Renal pelvis (tissue), 12 donors: ENCODE measurements around the gene PLA2G4A. TPM values are rescaled to one million over a fixed set of nuclear protein-coding genes. Genes with fewer than 3 reads are reported as not detected.

Source experiments
- DNase-seq: peaks from one replicate; pipeline ENCODE4 v3.0.0-alpha.2; 2013
- long read RNA-seq, 16 experiments: transcript quantifications; one replicate each; lab custom pipeline, GENCODE V29; 2026
- polyA plus RNA-seq, 3 donors: library from polyadenylated mRNA; unstranded; fragments of 120-200 nt; gene quantifications; one replicate each; pipeline ENCODE4 v1.2.1, GENCODE V29; 2013; ENCODE audit not compliant: insufficient read length in 3 of 3

Gene PLA2G4A
- polyA plus RNA-seq, result 1 to 10 TPM; 4.6 to 8.5 (median 8.3) TPM
- long read RNA-seq, donor 1, result 0 reads
- long read RNA-seq, donor 2, partial matches to known transcripts, result 0 of 1 reads
- long read RNA-seq, donor 2, other reads (novel, unspliced or antisense), result 0 of 1 reads
- long read RNA-seq, donor 3, partial matches to known transcripts, result 0 of 1 reads
- long read RNA-seq, donor 3, other reads (novel, unspliced or antisense), result 0 of 1 reads
- long read RNA-seq, donor 4, partial matches to known transcripts, result 8 of 8 reads
- long read RNA-seq, donor 4, other reads (novel, unspliced or antisense), result 0 of 8 reads
- long read RNA-seq, donor 5, result 0 reads
- long read RNA-seq, donor 6, partial matches to known transcripts, result 0 of 1 reads
- long read RNA-seq, donor 6, other reads (novel, unspliced or antisense), result 0 of 1 reads
- long read RNA-seq, donor 7, partial matches to known transcripts, result 0 of 2 reads
- long read RNA-seq, donor 7, other reads (novel, unspliced or antisense), result 0 of 2 reads
- long read RNA-seq, donor 8, partial matches to known transcripts, result 0 of 1 reads
- long read RNA-seq, donor 8, other reads (novel, unspliced or antisense), result 0 of 1 reads
- long read RNA-seq, donor 9, result 0 reads
- long read RNA-seq, donor 10, result 0 reads
- long read RNA-seq, donor 11, result 0 reads
- long read RNA-seq, donor 12, partial matches to known transcripts, result 7 of 8 reads
- long read RNA-seq, donor 12, other reads (novel, unspliced or antisense), result 0 of 8 reads
- long read RNA-seq, donor 13, result 0 reads
- long read RNA-seq, donor 14, result 0 reads
- long read RNA-seq, donor 15, partial matches to known transcripts, result 5 of 7 reads
- long read RNA-seq, donor 15, other reads (novel, unspliced or antisense), result 0 of 7 reads
- long read RNA-seq, donor 16, partial matches to known transcripts, result 0 of 1 reads
- long read RNA-seq, donor 16, other reads (novel, unspliced or antisense), result 0 of 1 reads

DNA sequence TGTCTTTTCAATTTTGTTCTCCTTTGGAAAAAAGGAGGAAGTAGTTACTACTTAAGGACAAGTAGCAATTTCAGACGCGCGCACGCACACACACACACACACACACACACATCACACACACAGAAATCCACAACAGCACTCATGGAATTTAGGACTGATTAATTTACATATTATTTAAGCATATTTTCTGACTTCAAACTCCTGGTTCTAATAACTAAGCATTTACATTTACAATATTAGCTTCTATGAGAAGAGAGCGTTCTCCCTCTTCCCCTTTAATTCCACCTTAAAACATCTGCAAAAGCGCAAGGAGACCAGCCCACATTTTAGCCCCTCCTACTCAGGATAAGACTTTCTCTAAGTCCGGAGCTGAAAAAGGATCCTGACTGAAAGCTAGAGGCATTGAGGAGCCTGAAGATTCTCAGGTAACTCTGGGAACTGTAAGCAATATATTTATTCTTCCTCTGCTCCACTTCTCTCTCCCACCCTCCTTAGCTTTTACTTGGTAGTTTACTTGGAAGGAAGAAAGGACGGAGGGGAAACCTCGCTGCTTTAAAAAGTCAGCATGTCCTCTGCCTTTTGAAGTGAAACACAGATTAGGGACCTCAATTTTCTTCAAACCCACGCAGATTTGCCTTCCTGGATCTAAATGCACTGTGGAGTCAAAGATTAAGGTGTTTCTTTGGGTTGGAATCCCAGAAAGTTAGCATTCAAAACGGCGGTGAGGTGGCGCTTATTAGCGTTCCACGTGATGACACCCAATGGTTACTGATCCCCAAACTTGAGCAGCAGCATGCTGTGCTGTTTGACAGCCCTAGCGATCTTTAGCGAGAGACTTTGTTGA lies at the start of gene PLA2G4A:
Gene PLA2G4A, plus strand, starts transcription at position 339 of the 844 bp plus-strand sequence. CDS start 25,406 bp downstream, outside the sequence.
- peak; percentile 56 for DNase-seq

DNA sequence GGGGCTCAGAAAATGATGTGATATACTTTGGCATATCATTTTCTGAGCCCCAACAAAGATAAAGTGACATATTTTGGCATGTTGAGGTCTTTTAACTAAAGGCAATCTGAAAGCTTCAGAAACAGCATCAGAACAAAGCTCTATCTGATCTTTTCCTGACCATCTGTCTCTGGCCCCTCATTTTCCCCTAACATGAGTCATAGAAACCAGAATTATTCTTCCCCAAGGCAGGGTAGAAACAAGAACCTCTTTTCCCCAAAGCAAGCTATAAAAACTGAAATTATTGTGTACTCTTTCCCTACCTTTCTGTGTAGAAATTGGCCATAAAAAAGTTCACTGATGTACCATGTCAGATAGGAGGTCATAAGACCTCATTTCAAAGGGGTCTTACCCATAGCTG lies 48.7 kb upstream of the PLA2G4A start:
- no peak for DNase-seq

DNA sequence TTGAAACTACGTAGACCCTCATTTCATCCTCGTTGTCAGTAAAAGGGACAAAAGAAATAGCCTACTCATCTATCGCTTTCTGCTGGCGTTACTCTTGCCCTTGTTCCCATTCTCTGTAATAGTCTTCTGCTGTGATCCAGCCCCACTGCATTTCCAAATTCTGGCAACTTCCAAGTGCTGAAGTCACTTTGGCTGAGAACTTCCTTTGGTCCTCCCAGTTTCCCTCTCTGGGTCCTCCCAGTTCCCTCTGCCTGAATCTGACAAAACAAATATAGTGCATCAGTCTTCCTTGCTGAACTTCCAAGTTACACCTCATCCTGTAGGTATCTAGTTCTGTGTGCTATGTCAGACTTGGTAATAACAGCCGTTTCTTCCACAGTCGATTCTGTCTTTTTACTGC lies 47.0 kb upstream of the PLA2G4A start:
- no peak for DNase-seq

DNA sequence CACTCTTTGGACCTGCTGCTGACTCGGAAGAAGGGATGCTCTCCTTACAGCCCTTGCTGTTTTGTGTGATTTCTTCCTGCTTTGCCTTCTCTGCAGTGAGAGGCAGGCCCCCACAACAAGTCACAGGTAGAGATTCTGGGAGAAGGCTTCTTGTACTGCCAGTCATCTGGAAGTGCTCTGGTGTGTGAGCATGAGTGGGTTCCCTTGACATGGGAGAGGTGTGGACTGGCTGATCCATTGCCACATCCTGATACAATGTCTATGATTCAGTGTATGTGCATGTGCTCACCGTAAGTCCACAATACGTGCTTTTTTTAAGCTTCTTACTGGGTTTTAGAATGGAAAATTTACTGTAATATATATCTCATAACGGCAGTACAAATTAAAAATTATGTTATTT lies 46.0 kb upstream of the PLA2G4A start:
- no peak for DNase-seq

DNA sequence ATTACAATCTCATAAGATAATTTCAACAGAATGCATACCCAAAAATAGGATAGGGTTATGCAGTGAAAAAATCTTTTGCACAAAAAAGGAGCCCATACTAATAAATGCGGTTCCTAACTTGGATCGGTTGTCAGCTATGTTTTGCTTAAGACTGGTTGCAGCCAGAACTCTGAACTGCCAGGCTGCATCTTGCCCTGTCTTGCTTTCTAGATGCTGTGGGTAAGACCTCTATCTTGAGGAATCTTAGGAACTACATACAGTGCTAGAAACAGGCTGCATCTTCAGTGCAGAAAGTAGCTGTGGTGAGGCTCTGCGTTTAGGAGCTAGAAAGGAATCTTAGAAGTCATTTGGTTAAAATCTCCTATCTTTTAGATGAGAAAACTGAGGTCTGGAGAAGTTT lies 45.6 kb upstream of the PLA2G4A start:
- no peak for DNase-seq

DNA sequence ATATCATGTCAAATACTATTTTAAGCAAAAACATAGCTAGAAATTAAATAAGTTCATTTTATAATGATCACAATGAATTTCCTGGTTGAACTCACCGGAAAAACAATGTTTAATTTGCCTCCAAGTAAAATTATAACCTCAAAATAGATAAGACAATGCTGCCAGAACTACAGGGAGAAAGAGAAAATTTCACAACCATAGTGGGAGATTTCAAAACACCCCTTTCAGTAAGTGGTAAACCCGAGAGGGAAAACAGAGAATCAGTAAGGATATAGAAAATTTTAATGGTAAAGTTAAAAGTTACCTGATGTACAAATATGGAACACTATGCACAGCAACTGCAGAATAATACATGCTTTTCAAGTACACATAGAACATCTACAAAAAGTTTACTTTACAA lies 43.2 kb upstream of the PLA2G4A start:
- DNase-seq, result no peak

GRCh38 chr1:186790101-186790500 lies 38.6 kb upstream of the PLA2G4A start:
- DNase-seq, result no peak

GRCh38 chr1:186792870-186793581 lies 35.7 kb upstream of the PLA2G4A start:
- no peak for DNase-seq

GRCh38 chr1:186793582-186793927 lies 35.2 kb upstream of the PLA2G4A start:
- no peak for DNase-seq

GRCh38 chr1:186798960-186799688 lies 29.6 kb upstream of the PLA2G4A start:
- DNase-seq, result no peak

- DNase-seq, result no peak
Measured at GRCh38 chr1:186799689-186800054, 29.1 kb upstream of the PLA2G4A start.

DNA sequence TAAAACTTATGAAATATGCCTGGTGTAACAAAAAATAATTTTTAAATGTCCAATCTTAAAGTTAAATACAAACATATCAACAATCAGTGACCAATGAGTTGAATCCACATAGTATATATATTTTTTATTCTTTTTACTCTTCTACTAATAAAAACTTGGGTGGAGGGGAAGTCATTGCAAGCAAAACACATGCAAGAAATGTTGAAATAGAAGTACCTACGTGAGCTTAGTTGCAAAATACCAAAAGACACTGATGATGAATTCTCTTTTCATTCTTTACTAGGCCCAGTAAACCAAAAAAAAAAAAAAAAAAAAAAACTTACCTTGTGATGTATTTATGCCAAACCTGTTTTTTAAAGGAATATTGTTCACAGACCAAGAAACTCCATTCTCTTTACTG lies 26.4 kb upstream of the PLA2G4A start:
- no peak for DNase-seq

GRCh38 chr1:186804679-186805078 lies 24.1 kb upstream of the PLA2G4A start:
- DNase-seq, result no peak

DNA sequence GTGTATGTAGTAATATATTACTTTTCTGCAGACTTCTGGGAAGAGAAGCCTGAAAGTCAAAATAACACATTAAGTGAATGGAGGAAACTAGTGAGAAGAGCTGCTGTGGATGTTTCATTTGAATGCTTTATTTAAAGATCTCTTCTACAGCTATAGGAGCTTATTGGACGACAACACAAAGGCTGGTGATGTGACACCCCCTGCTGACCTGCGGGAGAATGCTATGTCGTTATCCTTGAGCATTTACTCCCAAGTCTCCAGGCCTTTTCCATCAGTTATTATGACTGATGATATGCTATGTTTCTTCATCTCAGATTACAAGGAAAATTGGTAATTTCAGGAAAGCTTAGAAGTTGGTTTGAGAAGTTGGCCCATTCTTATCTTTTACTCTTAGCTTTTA lies 22.3 kb upstream of the PLA2G4A start:
- no peak for DNase-seq

DNA sequence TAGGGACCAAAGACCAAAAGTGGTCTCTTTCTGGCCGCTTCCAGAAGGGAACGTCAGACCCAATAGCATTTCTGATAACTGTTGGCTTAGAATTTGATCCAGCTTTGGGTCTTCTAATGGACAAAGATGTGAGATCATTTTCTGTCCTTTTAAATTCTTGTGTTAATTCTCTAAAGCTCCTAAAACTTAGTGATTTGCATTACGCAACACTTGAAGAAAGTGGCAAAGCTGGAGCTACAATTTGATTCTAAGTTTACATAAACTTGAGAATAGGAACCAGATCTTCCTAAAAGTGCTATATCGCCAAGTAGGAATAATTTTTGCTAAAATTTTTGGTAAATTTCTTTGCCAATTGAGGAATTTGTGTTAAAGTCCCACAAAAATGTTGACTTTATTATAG lies 21.6 kb upstream of the PLA2G4A start:
- no peak for DNase-seq

- no peak for DNase-seq
Measured at GRCh38 chr1:186811892-186812291, 16.9 kb upstream of the PLA2G4A start.

DNA sequence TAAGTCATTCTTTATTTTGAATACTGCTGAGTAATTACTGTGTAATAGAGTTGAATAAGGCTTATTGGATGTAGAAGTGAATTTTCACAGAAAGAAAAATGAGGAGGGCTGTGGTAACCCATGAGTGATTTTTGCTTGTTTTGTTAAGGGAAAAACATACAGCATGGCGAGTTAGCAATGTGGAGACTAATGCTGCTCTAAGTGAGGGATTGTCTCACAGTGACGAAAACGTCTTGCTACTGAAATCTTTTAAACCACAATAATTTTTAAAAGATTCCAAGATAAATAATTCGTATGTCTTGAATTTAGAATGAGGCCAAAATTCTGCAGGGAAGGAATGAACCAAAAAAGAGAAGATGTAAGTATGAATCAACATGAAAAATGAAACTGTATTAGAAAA lies 16.2 kb upstream of the PLA2G4A start:
- DNase-seq, result no peak

DNA sequence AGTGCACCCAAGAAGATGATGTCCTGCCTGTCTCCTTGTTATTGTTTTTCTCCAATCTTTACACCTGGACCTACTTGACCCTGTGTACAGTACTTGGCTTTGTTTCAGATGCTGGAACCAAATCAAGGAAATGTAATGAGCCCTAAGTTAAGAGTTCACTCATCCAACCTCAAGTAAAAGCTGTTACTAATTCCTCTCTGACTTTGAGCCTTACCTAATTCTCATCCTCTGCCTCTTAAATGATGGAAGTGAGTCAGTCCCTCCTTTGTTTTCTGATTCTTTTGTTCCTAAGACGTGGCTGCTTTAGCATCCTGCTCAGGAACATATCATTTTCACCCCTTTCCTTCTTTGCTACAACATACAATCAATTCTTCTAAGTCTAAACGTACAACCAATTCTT lies 15.3 kb upstream of the PLA2G4A start:
- DNase-seq, result no peak

DNA sequence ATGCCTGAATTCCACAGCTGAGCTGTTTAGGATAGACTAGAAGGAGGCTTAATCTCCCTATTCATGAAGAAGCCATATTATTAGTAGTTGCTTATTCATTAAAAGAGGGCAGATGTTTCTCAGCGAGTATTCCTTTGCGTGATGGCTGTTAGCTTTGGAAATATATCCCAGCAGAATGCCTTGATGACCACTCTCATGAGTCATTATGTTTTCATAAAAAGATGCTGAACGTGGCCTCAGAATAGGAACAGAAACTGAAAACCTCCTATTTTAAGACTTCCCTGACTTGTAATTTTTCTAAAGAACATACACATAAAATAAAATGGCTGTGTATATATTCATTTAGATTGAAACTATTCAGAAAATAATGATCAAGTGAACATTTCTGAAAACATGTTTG lies 9.6 kb upstream of the PLA2G4A start:
- DNase-seq, result no peak

DNA sequence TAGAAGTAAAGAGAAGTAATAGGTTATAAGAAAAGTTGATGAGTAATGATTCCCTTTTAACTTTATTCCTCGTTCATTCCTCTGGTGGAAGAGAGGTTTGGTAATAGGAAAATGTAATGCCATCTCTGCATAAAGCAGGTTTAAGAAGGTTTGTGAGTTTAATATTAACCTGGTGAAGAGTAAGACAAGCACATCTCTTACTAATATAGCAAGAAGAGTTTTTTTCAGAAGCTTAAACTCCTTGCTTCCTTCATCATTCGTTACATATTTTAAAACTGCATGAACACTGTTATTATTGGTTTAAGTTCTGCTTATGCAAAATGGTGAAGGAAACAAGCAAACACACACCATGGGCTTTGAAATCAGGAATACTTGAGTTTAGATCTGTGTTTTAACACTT lies 9.2 kb upstream of the PLA2G4A start:
- DNase-seq, result no peak
